ENCODE data around the gene TSKU. TPM values are rescaled to one million over a fixed set of nuclear protein-coding genes. Genes with fewer than 3 reads are reported as not detected.
"Not testable (repeated sequence)": the region's sequence is repeated elsewhere in the genome, so short reads cannot be mapped to it uniquely, and the experiment has no call there.

The TSKU gene, protein sequence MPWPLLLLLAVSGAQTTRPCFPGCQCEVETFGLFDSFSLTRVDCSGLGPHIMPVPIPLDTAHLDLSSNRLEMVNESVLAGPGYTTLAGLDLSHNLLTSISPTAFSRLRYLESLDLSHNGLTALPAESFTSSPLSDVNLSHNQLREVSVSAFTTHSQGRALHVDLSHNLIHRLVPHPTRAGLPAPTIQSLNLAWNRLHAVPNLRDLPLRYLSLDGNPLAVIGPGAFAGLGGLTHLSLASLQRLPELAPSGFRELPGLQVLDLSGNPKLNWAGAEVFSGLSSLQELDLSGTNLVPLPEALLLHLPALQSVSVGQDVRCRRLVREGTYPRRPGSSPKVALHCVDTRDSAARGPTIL
- 4.9 TPM for total RNA-seq

DNA sequence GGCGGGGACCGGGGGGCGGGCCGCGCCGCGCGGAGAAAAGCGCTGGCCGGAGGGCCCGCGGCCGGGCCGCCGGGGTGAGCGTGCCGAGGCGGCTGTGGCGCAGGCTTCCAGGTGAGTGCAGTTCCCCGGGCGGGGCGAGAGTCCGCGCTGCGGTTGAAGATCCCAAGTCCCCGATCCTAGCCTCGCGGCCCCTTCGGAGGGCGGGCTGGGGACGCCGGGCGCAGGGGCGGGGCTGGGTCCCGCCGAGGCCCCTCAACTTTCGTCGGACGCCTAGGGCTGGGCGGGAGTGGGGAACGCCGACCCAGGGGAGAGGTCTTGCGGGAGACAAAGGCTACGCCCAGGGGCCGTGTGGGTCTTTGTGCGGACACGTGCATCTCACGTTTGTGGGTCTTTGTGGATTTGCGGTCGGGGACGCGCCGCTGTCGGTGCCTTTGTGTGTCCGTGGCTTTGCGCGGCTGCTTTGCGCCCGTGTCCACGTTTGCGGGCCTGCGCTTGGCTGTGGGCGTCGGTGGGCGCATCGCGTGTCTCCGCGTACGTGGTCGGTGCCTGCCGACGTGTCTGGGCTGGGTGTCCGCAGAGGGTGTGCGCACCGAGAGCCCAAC, at the start of gene TSKU:
Gene TSKU, plus strand, starts transcription at position 63 of the 602 bp plus-strand sequence. CDS start 12,261 bp downstream, outside the sequence.
- DNase-seq (ENCODE audit: low spot score in 2 of 2) (no peak), FAIRE-seq (no peak)

DNA sequence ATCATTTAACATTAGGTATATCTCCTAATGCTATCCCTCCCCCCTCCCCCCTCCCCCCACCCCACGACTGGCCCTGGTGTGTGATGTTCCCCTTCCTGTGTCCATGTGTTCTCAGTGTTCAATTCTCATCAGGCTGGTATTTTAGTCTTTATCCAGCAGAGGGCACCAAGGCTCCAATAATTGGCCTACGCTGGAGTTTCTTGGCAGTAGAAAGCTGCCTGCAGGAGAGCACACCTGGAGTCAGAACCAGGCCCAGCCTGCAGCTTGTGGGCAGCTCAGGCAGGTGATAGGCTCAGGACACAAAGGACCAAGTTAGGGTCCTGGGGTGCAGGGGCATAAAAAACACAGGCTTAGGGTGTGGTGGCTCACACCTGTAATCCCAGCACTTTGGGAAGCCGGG, 49.2 kb upstream of the TSKU start:
- DNase-seq (ENCODE audit: low spot score in 2 of 2): peak; percentile 34 to 71
- FAIRE-seq: not testable (repeated sequence)

DNA sequence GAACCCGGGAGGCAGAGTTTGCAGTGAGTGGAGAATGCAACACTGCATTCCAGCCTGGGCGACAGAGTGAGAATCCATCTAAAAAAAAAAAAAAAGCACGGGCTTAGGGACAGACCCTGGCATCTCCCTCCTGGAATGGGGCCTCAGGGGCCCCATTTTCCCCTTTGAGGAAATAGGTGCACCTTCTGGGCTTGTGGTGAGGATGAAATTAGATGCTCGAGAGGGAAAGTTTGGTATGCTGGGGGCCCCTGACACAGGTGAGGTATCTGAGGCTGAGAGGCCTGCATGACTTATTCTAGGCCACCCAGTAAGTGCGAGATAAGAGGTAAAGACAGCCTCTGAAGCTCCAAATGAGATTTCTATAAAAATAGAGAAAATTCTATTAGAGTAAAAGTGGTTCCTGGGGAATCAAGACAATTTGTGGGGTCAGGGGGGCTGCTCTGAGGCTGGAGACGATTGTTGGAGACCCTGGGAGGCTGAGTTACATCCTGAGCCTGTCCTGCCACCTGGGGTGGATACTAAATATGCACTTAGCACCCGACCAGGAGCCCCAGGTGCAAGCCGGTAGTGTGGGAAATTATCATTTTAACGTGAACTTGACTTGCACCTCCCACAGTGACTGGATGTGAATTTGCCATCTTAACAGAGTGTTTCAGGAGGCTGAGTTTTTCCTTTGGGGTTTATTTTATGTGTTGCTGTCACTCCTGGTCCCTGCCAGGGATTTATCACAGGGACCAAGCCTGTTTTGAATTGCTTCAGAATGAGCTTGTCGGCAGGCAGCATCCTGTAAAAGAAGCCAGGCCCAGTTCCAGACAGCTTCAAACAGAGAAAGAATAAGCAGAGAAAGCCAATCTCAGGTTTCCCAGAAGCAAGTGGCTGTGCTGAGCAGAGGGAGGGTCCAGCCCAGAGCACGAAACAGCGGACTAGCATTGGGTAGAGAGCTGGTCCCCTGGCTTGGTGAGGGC, 48.4 kb upstream of the TSKU start:
- FAIRE-seq (no peak), DNase-seq (ENCODE audit: low spot score in 2 of 2) (peak in 1 of 2 donors; percentile 28)

DNA sequence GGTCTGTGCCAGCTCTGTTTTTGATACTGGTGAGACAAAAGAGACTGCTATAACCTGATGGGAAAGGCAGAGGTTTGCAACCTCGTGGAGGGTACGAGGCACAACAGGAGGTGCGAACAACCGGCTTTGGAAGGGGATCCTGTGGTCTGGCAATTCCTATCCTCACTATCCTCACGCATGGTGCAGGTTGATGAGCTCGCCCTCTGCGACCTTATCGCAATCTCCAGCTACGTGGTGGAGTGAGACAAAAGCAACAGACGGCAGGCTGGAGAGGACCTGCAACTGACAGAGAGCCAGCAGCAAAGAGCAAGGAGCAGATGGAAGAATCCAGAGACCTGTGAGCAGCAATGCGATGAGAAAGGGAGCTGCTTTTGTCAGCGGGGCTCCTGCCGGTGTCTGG, 47.3 kb upstream of the TSKU start:
- no peak for DNase-seq (ENCODE audit: low spot score in 2 of 2)
- FAIRE-seq: no peak

DNA sequence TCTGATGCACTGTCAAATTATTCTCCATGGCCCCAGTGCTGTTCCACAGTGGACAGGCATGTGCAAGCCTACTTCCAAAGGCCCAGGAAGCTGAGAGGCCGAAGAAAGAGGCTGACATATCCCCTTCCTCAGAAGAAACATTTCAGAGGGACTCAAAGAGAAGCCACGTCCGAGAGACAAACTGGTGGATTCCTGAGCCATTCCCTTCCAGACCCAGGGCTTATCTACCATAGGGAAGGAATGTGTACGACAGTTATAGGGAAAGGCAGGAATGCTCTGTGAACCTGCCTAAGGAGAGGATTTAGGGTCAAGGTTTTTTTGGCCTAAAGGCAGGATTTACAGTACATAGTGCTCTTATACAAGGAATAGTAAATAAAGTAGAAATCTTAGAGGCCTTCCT, 46.9 kb upstream of the TSKU start:
- DNase-seq (ENCODE audit: low spot score in 2 of 2) (no peak), FAIRE-seq (no peak)

DNA sequence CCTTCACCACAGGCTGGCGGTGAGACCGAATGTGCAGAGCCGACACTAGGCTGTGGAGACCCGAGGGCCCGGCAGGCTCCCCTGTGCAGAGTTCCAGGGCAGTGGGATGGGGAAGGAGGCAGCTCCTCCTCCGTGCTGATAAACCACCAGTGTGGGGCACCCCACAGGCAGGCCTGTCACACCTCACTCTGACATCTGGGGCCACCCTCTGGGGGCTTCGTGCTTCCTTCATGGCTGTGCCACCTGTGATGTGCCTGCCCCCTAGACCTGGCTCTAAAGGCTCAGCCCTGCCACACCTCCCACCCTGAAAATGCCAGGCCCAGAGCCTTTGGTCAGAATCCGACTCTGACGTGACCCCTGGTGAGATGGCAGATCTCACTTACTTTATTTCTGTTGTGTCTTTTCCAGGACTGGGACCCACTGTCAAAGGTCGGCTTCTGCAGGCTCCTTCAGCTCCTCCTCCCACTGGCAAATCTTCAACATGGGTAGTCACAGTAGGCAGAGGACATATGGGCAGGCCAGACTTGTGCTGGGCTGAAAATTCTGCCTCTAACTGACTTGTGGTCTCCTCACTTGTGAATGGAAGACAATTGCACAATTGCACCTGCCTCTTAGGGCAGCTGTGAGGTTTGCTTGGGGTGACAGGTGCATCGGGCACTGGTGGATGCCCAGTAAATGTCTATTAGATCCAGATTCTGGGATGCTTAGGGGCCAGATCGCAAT, 46.2 kb upstream of the TSKU start:
- DNase-seq (ENCODE audit: low spot score in 2 of 2) (no peak), FAIRE-seq (no peak)

DNA sequence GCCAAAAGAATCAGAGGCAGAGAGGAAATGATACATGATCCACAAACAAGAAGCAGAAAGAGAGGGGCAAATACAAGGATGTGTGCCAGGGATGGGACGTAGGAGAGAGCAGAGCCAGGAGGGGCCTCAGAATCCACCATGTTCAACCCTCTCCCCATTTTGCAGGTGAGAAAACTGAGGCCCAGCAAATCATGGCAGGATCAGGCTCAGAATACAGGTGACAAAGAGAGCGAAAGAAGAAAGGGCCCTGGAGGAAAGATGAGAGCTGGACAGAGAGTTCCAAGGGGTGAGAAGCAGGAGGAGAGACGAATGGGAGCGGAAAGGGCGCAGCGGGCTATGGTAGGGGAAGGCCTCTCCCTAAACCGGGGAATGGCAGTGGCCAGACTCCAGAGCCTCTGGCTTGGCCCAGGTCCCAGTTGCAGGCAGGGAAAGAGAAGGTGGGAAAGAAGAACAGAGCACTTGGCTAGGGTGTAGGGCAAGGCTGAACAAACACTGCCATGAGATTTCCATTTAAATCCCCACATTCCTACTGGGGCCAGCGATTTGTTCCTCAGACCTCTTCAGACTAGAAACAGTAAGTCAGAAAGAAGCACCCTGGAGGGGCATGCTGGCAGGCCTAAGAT, 44.4 kb upstream of the TSKU start:
- DNase-seq (ENCODE audit: low spot score in 2 of 2): no peak
- no peak for FAIRE-seq

DNA sequence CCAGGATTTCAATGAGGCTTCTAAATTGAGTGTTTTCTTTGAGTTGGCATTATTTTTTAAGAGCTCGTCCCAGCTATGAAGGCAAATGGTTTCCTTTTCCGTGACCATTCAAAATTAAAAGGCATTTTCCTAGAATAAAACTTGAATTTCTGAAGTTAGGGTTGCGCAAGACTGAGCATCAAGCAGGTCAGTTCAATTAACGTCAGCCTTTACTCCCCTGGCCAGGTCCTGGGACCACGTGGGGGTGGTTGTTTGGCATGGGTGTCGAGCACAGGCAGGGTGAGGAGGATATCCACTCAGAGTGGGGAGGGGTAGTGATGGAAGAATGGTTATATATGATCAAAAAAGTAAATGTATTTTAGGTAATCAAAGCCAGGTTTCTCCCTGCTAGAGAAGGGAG, 43.4 kb upstream of the TSKU start:
- FAIRE-seq (no peak), DNase-seq (ENCODE audit: low spot score in 2 of 2) (no peak)

DNA sequence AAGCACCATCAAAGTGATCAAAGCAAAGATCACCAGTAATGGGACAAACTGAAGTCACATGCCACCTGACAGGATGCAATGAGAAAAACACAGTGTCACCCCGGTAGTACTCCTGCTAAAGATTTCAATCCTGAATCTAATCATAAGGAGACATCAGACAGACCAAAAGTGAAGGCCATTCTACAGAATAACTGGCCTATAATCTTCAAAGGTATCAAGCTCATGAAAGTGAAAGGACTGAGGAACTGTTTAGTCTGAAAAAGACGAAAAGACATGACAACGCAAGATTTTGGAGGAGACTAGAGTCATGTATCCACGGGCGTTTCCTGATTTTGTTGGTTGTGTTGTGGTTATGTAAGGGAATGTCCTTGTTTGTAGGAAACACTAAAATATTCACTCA, 42.4 kb upstream of the TSKU start:
- DNase-seq (ENCODE audit: low spot score in 2 of 2) (no peak), FAIRE-seq (no peak)

DNA sequence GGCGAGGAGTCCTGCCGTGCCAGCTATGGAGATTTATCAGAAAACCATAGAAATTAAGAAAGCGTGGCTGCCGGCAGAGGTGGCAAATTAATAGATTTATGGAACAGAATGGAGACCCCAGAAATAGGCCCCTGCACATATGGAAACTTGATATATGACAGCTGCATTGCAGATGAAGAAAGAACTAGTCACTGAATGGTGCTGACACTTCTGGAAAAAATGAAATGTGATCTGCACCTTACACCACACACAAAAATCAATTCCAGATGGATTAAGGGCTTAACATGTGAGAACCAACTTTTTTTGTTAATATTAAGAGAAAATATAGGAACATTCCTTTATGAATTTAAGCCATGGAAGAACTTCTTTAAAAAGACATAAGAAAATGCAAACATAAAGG, 40.3 kb upstream of the TSKU start:
- FAIRE-seq (no peak), DNase-seq (ENCODE audit: low spot score in 2 of 2) (no peak)

DNA sequence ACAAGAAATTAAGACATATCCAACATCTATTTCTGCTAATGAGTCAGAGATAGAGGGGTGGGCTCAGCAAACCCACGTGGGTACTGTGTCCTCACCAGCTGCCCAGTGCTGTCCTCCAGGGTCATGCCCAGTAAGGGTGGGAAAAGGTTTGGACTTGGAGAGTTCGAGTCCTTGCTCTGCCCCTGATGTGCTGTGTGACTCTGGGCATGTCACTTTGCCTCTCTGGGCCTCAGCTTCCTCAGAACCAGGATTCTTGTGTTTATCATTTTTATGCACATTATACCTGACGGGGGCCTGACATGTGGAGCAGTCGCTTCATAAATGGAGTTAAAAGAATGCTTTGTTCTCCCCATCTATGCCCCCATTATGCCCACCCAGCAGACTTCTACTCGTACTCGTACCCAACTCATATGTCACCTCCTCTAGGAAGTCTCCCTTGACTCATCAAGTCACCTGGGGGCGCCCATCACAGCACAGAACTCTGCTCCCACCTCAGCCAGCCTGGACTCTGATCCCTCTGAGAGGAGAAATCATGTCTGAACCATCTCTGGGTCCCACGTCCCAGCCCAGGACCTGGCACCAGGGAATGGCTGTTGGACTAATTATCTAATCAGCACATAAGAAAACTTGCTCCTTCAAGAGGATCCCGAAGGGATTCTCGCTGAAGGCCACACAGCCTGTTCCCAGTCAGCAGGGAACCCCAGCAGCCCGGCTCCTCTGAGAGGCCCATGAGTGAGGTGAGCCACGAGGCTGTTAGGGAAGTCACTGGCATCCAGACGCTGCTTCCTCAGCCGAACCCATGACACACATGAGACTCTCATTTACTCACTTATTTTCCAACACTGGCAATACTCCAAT, 38.7 kb upstream of the TSKU start:
- DNase-seq (ENCODE audit: low spot score in 2 of 2): no peak

DNA sequence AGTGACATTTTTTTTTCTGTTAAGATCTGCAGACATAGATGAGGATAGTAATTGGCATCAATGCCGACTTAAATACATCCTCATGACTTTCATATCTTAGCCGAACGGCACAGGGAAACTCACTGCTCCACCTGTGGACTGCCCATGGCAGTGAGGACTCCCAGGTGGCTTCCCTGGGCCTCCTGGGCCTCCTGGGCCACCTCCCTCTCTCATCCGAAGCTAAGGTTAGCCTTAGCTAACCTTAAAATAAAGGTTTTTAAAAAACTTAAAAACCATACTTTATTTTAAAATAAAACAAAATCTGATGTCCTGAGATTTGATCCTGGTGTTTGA, 38.1 kb upstream of the TSKU start:
- FAIRE-seq (no peak), DNase-seq (ENCODE audit: low spot score in 2 of 2) (no peak)

More for the DNA sequence above, 38.7 kb upstream of the TSKU start:
- FAIRE-seq: no peak

DNA sequence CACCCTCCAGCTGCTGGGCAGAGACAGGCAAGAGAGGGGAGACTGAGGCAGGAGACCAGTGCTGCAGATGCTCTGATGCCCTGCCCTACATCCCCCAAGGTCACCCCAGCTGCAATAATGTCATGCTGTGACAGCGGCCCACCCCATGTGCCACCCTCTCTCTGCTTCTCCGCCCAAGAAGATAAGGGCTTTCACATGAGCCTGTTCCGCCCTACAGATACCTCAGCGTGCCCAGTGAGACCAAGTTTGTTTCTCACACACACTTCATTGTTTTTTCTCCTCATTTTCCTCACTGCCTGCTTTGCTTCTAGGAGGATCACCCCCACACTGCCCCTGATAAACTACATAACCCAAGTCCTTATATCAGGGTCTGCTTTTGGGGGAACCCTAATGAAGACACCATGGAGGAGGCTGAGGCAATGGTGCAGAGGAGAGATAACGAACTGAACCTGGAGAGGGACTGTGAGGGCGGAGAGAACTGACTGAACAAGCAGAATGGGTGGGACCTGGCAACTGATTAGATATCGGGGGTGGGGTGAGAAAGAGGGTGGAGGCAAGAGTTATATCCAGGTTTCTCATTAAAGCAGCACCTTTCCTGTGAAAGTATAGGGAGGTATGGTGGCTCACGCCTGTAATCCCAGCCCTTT, 37.5 kb upstream of the TSKU start:
- DNase-seq (ENCODE audit: low spot score in 2 of 2) (no peak), FAIRE-seq (no peak)

DNA sequence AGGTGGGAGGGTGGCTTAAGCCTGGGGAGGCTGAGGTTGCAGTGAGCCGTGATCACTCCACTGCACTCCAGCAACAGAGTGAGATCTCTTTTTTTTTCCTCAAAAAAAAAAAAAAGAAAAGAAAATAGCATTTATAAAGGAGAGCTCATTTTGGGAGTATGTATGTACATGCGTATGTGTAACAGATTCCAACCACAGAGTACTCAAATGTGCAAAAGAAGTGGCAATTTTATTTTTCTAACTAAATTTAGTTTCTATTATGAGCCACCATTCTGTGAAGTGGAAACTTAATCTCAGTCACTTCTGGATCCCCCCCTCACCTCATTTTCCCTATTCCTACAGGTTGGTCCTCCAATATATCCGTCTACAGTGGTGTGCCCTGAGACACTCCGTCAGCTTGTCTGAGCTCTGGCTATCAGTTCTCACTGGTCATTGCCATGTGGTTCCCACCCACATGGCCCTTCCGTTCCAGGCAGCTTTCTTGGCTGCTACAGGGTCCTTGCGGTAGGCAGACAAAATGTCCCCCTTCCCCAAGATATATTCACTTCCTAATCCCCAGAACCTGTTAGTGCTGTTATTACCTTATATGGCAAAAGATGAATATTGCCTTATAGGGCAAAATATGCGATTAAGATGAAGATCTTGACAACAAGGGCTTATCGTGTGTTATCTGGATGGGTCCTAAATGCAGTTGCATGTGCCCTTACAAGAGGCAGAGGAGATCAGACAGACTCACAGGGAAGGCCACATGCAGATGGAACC, 35.8 kb upstream of the TSKU start:
- no peak for FAIRE-seq

DNA sequence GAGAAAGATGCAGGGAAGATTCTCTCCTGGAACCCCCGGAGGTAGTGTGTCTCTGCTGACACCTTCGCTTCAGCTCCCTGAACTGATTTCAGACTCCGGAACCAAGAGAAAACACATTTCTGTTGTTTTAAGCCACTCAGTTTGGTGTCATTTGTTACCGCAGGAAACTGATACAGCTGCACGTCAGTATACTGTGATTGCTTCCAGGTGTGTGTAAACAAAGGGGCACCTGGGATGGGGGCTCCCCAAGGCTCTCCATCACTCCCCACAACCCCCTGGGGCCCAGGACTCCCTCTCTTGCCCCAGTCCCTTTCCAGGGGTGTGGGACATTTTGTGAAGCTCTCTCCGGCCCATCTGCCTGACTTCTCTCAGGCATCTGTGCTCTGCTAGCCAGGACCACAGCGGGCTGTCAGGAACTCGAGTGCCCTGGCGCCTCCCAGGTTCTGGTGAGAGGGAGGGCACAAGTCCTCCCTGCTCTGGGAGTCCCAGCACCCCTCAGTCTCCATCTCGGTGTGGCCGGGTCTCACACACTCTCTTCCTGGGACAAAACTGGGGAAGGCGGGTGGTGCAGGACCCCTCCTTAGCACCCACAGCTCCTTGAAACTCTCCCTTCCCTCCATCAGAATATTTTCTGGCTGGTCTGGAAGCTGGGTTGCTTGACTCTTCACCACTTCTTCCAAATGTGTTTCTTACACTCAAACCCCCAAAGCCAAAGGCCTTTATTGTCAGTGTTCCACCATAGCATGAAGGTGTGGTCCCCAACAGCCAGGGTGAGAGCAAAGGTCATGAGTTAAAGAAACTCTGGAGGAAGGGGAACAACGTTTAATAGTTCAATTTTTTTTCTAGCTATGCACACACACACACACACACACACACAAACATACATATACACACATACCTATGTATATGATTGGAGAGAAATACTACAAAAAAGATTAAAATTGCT, 35.0 kb upstream of the TSKU start:
- no peak for FAIRE-seq
- DNase-seq (ENCODE audit: low spot score in 2 of 2): no peak

More for the DNA sequence above, 35.8 kb upstream of the TSKU start:
- no peak for DNase-seq (ENCODE audit: low spot score in 2 of 2)

DNA sequence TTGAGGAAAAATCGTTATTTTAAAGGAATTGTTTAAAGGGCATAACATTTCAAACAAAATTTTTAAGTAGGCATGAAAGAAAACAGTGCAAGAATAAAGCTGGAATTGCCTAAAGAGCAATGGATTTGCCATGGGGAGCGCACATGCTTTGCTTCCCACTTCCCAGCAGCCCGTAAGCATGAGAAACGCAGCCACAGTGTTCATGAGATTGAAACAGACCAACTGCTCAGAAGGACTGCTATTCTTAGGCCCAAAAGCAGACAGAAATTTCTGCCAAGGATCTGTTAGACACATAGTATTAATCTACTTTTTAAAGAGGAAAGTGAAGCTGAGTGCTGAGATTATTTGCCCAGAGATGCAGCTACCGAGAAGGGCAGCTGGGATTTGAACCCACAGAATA, 34.2 kb upstream of the TSKU start:
- FAIRE-seq (no peak), DNase-seq (ENCODE audit: low spot score in 2 of 2) (no peak)

DNA sequence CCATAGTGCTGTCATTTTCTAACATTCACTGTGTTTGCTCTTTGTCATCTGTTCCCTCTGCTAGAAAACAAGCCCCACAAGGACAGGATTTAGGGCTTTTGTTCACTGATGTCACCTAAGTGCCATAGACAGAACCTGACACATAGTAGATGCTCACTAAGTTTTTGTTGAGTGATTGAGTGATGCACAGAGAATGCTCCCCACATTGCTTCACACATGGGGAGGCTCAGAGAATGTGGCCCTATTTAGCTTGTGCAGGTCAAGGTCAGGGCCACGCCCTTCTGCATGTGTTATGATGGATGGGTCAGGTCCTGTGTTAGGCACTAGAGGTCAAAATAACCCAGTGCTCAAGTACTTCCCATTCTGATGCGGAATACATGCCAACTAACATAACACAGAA, 33.1 kb upstream of the TSKU start:
- no peak for DNase-seq (ENCODE audit: low spot score in 2 of 2)

More for the DNA sequence above, 33.1 kb upstream of the TSKU start:
- FAIRE-seq: no peak
